H1 (cell line): ENCODE results near the gene GSTCD. TPM values are rescaled to one million over a fixed set of nuclear protein-coding genes. Genes with fewer than 3 reads are reported as not detected.

Experiments
- CTCF ChIA-PET: fragments of 300-600 bp; sonication (Branson Sonifier 250); formaldehyde crosslinking; loops from one replicate; lab custom pipeline; 2021; ENCODE audit not compliant: partially characterized antibody; lab: Charles Lee
- POLR2A ChIA-PET: fragments of 300-600 bp; sonication (Branson Sonifier 250); formaldehyde crosslinking; loops from one replicate; lab custom pipeline; 2021; ENCODE audit warnings: inconsistent platforms; ENCODE audit not compliant: partially characterized antibody; lab: Charles Lee
- DNase-seq, 2 experiments: peaks; one replicate each; pipeline versions ENCODE4 v3.0.0 to v3.0.0-alpha.2; 2010 to 2022; ENCODE audit warnings: low spot score in 2 of 2, low read depth in 1 of 2, mixed read lengths in 1 of 2
- FAIRE-seq: peaks from 2 replicates; lab custom pipeline; 2011; peaks lifted over from hg19 to GRCh38; lab: Jason Lieb, UNC
- H2AFZ ChIP-seq: 2 replicates; pipeline ENCODE4 v1.8.1; 2012; ENCODE audit warnings: low read length, inconsistent platforms
- H2AK5ac ChIP-seq: 2 replicates; pipeline ENCODE4 v1.6.1; 2013; ENCODE audit warnings: low read depth, low read length
- H2BK120ac ChIP-seq: replicated peaks from 2 replicates; pipeline ENCODE3; 2013; ENCODE audit warnings: low read depth, low read length, inconsistent platforms
- H2BK12ac ChIP-seq: 2 replicates; pipeline ENCODE4 v1.6.1; 2013; ENCODE audit warnings: low read depth, low read length
- H2BK15ac ChIP-seq: 2 replicates; pipeline ENCODE4 v1.6.1; 2013; ENCODE audit warnings: low read length
- H2BK20ac ChIP-seq: 2 replicates; pipeline ENCODE4 v1.6.1; 2013; ENCODE audit warnings: low read length
- H2BK5ac ChIP-seq: 2 replicates; pipeline ENCODE4 v1.6.1; 2013; ENCODE audit warnings: low read depth, low read length
- H3K14ac ChIP-seq: 2 replicates; pipeline ENCODE4 v1.6.1; 2013; ENCODE audit warnings: inconsistent platforms; ENCODE audit not compliant: insufficient read length
- H3K18ac ChIP-seq: 2 replicates; pipeline ENCODE4 v1.6.1; 2013; ENCODE audit warnings: low read length; ENCODE audit errors: extremely low read depth
- H3K23ac ChIP-seq: 2 replicates; pipeline ENCODE4 v1.6.1; 2013; ENCODE audit warnings: inconsistent platforms; ENCODE audit not compliant: insufficient read length
- H3K23me2 ChIP-seq: 2 replicates; pipeline ENCODE4 v1.6.1; 2013; ENCODE audit warnings: low read depth, low read length
- H3K27ac ChIP-seq: 2 replicates; pipeline ENCODE4 v1.6.1; 2011; ENCODE audit warnings: low read depth, low read length, inconsistent platforms
- H3K27me3 ChIP-seq, 4 experiments: replicated peaks in 1 of 4; 1 replicate in 1 of 4; 2 replicates in 3 of 4; pipeline versions ENCODE4 v1.6.1 to v1.8.1; 2011 to 2013; ENCODE audit warnings: low read length in 3 of 4, mild to moderate bottlenecking in 3 of 4, inconsistent platforms in 2 of 4, mixed read lengths in 2 of 4, moderate library complexity in 1 of 4; ENCODE audit not compliant: control insufficient read depth in 3 of 4, insufficient read depth in 3 of 4; ENCODE audit errors: extremely low read depth in 1 of 4
- H3K36me3 ChIP-seq, 4 experiments: 2 replicates each; pipeline versions ENCODE4 v1.6.1 to v1.8.1; 2011 to 2013; ENCODE audit warnings: mild to moderate bottlenecking in 4 of 4, low read length in 3 of 4, moderate library complexity in 2 of 4, control low read depth in 1 of 4, inconsistent platforms in 1 of 4; ENCODE audit not compliant: insufficient read depth in 4 of 4, control insufficient read depth in 2 of 4
- H3K4ac ChIP-seq: replicated peaks from 2 replicates; pipeline ENCODE3; 2013; ENCODE audit warnings: low read length, low read depth, mixed read lengths, inconsistent platforms; ENCODE audit not compliant: insufficient read length
- H3K4me1 ChIP-seq, 4 experiments: replicated peaks in 1 of 4; 1 replicate in 1 of 4; 2 replicates in 3 of 4; pipeline versions ENCODE4 v1.6.1 to v1.8.1; 2011 to 2013; ENCODE audit warnings: low read length in 3 of 4, inconsistent platforms in 2 of 4, mixed read lengths in 1 of 4; ENCODE audit not compliant: insufficient read depth in 4 of 4, control insufficient read depth in 3 of 4
- H3K4me2 ChIP-seq, 2 experiments: 2 replicates each; pipeline versions ENCODE4 v1.6.1 to v1.8.1; 2011 to 2013; ENCODE audit warnings: low read depth in 2 of 2, low read length in 2 of 2, control low read depth in 1 of 2, inconsistent platforms in 1 of 2, mild to moderate bottlenecking in 1 of 2; ENCODE audit not compliant: insufficient read depth in 1 of 2
- H3K4me3 ChIP-seq, 4 experiments: fragments of 200-600, 300-600 bp in 1 of 4; sonication (generic), shearing (Covaris generic), sonication (Bioruptor Twin) in 1 of 4; 2 replicates each; pipeline versions ENCODE4 v1.5.1 to v1.8.1; 2011 to 2016; ENCODE audit warnings: low read length in 4 of 4, low read depth in 3 of 4, control low read depth in 2 of 4, inconsistent platforms in 2 of 4, mild to moderate bottlenecking in 2 of 4, mixed read lengths in 1 of 4, moderate library complexity in 1 of 4; ENCODE audit not compliant: insufficient read depth in 2 of 4; ENCODE audit errors: extremely low read depth in 1 of 4
- H3K56ac ChIP-seq: replicated peaks from 2 replicates; pipeline ENCODE3; 2013; ENCODE audit warnings: low read depth, mild to moderate bottlenecking, mixed read lengths, low read length, inconsistent platforms; ENCODE audit not compliant: insufficient read length
- H3K79me1 ChIP-seq: 2 replicates; pipeline ENCODE4 v1.6.1; 2013; ENCODE audit warnings: low read depth, low read length, control low read depth
- H3K79me2 ChIP-seq, 2 experiments: 2 replicates each; pipeline versions ENCODE4 v1.6.1 to v1.8.1; 2012 to 2013; ENCODE audit warnings: low read length in 2 of 2, mild to moderate bottlenecking in 2 of 2, inconsistent platforms in 1 of 2; ENCODE audit not compliant: insufficient read depth in 2 of 2, control insufficient read depth in 1 of 2
- H3K9ac ChIP-seq, 4 experiments: replicated peaks in 1 of 4; 1 replicate in 1 of 4; 2 replicates in 3 of 4; pipeline versions ENCODE4 v1.6.1 to v1.8.1; 2011 to 2013; ENCODE audit warnings: low read depth in 3 of 4, low read length in 3 of 4, control low read depth in 2 of 4, mild to moderate bottlenecking in 2 of 4, moderate library complexity in 2 of 4, inconsistent platforms in 1 of 4; ENCODE audit errors: extremely low read depth in 1 of 4
- H3K9me3 ChIP-seq, 2 experiments: 2 replicates each; pipeline versions ENCODE4 v1.6.1 to v1.8.1; 2012 to 2013; ENCODE audit warnings: mild to moderate bottlenecking in 2 of 2, moderate library complexity in 2 of 2, control low read depth in 1 of 2, inconsistent platforms in 1 of 2, low read depth in 1 of 2, low read length in 1 of 2, mixed read lengths in 1 of 2; ENCODE audit not compliant: insufficient read depth in 2 of 2
- H4K20me1 ChIP-seq, 2 experiments: replicated peaks in 1 of 2; 2 replicates each; pipeline versions ENCODE3 to v1.8.1; 2011 to 2013; ENCODE audit warnings: inconsistent platforms in 2 of 2, low read length in 2 of 2, mild to moderate bottlenecking in 1 of 2; ENCODE audit not compliant: insufficient read depth in 2 of 2, control insufficient read depth in 1 of 2
- H4K5ac ChIP-seq: 2 replicates; pipeline ENCODE4 v1.6.1; 2013; ENCODE audit warnings: low read length, low read depth, mixed read lengths, inconsistent platforms; ENCODE audit not compliant: insufficient read length
- H4K8ac ChIP-seq: 2 replicates; pipeline ENCODE4 v1.8.0; 2013; ENCODE audit warnings: mild to moderate bottlenecking, moderate library complexity, low read length, inconsistent platforms; ENCODE audit not compliant: insufficient read depth; ENCODE audit errors: extremely low read depth
- H4K91ac ChIP-seq: replicated peaks from 2 replicates; pipeline ENCODE3; 2013; ENCODE audit warnings: low read length, mixed read lengths, inconsistent platforms; ENCODE audit not compliant: insufficient read length
- CEBPB ChIP-seq: IDR thresholded peaks from 2 replicates; pipeline ENCODE4 v1.6.1; 2012; ENCODE audit warnings: low read depth, low read length
- CHD2 ChIP-seq: IDR thresholded peaks from 2 replicates; pipeline ENCODE4 v1.6.1; 2012; ENCODE audit warnings: low read length, improper control_type of control experiment
- CREB1 ChIP-seq: IDR thresholded peaks from 2 replicates; pipeline ENCODE4 v1.6.1; 2012; ENCODE audit warnings: inconsistent platforms
- EP300 ChIP-seq, 2 experiments: IDR thresholded peaks; 1 replicate in 1 of 2; 2 replicates in 1 of 2; pipeline ENCODE4 v1.6.1; 2011 to 2012; ENCODE audit warnings: low read depth in 2 of 2, low read length in 2 of 2, mild to moderate bottlenecking in 2 of 2, borderline replicate concordance in 1 of 2, inconsistent platforms in 1 of 2, moderate library complexity in 1 of 2
- PHF8 ChIP-seq: fragments of 200-600 bp; sonication (generic); conservative IDR thresholded peaks from 2 replicates; pipeline ENCODE4 v1.7.1; 2012; ENCODE audit warnings: low read depth, mild to moderate bottlenecking, inconsistent platforms, low read length, moderate library complexity
- POLR2AphosphoS5 ChIP-seq: IDR thresholded peaks from 2 replicates; pipeline ENCODE4 v1.6.1; 2011; ENCODE audit warnings: low read depth, low read length
- RBBP5 ChIP-seq: IDR thresholded peaks from 2 replicates; pipeline ENCODE4 v1.7.1; 2012; ENCODE audit warnings: low read depth, mild to moderate bottlenecking, inconsistent platforms, low read length, moderate library complexity, borderline replicate concordance
- SP1 ChIP-seq: IDR thresholded peaks from 2 replicates; pipeline ENCODE4 v1.6.1; 2011; ENCODE audit warnings: low read depth, low read length
- SP4 ChIP-seq: IDR thresholded peaks from 2 replicates; pipeline ENCODE4 v1.6.1; 2012; ENCODE audit warnings: low read length, inconsistent platforms
- WGBS, 2 experiments: shearing (Covaris generic) in 1 of 2; methylation state at CpG; one replicate each; pipeline versions ENCODE4 v1.1.6 to v1.1.7; 2013 to 2015; ENCODE audit warnings: low lambda C conversion rate in 2 of 2, mixed read lengths in 2 of 2, inconsistent platforms in 1 of 2, low coverage in 1 of 2, missing lambda C conversion rate in 1 of 2; ENCODE audit not compliant: insufficient replicate concordance in 2 of 2, insufficient coverage in 1 of 2, insufficient read length in 1 of 2; ENCODE audit errors: extremely low coverage in 1 of 2, missing lambda C conversion rate in 1 of 2; 5-methylcytosine and 5-hydroxymethylcytosine counted together
- polyA plus RNA-seq, 7 experiments: library from polyadenylated mRNA; depleted of rRNA in 3 of 7; stranded (reverse) in 5 of 7; unstranded in 2 of 7; fragments of >200 nt in 5 of 7; fragments of 200-250 nt in 2 of 7; gene quantifications; 1 replicate in 5 of 7; 2 replicates in 1 of 7; 4 replicates in 1 of 7; pipeline versions ENCODE4 v1.2.1 to v1.2.3, GENCODE V29; 2011 to 2013; ENCODE audit warnings: missing spikeins in 2 of 7, mixed read lengths in 2 of 7
- total RNA-seq: library from RNA; stranded (reverse); fragmentation: NEBNext Ultra II Directional; extraction: Animal tissue kit (Norgen Biotek cat#: 25700); gene quantifications from 2 replicates; pipeline ENCODE4 v1.2.1, GENCODE V29; 2021
- TF ChIP-seq, protein P1 (sequence below): IDR thresholded peaks from 2 replicates; pipeline ENCODE4 v1.6.1; 2011; ENCODE audit warnings: low read length, improper control_type of control experiment

Gene GSTCD
- total and polyA plus RNA-seq, 2 of the 8 experiments (the other 6 are each of a cell fraction or from before 2014, with no cell fraction given): 8.5 to 24.6 TPM

DNA sequence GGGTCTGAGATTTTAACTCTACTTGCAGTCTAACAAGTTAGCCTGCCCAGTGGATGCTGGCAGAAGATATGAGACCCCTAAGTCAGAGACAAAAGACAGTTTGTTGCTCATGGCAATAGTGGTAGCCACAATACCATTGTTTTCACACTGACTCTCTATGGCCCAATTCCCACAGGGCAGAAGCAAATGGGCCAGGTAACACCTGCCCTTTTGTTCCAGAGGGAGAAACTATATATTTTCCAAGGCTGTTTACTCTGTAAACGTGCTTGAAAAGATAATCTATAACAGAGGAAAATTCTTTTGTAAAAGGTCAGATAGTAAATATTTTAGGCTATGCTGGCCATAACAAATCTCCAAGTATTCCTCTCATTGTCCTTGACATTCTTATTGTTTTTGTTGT lies 129.5 kb downstream of the GSTCD start:
- Histone ChIP-seq H3K79me2 (no peaks in the 10 kb centered on the region), H2AK5ac (no peak overlapping the region), H4K5ac (no peak overlapping the region), H3K27ac (no peak overlapping the region), H3K4me3 (no peak overlapping the region), H3K4ac (no peak overlapping the region)
- TF ChIP-seq CREB1 (no peak), POLR2AphosphoS5 (no peak), PHF8 (no peak), SP4 (no peak), CEBPB (no peak), CHD2 (no peak), EP300 (IDR thresholded peaks at IDR 0.05; ENCODE audit: borderline replicate concordance in 1 of 2, low read depth in 2 of 2, low read length in 2 of 2) (no peak), RBBP5 (no peak), SP1 (no peak)
- TF ChIP-seq, protein P1, sequence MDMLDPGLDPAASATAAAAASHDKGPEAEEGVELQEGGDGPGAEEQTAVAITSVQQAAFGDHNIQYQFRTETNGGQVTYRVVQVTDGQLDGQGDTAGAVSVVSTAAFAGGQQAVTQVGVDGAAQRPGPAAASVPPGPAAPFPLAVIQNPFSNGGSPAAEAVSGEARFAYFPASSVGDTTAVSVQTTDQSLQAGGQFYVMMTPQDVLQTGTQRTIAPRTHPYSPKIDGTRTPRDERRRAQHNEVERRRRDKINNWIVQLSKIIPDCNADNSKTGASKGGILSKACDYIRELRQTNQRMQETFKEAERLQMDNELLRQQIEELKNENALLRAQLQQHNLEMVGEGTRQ: no peak
- TF ChIP-seq, all 59 proteins: peak for 0
- Histone ChIP-seq H3K56ac (no peak overlapping the region), H3K4me1 (no peaks in the 10 kb centered on the region), H3K23me2 (no peaks in the 10 kb centered on the region), H4K8ac (no peak overlapping the region), H3K9me3 (no peaks in the 10 kb centered on the region; a peak in 1 of 4 replicates), H4K91ac (no peak overlapping the region), H3K36me3 (peaks cover 0 to 1% (median under 1%) of the 10 kb centered on the region in 4 experiments; a peak in 2 of 8 replicates), H2BK20ac (no peak overlapping the region), H2BK12ac (no peak overlapping the region), H3K23ac (no peak overlapping the region), H2AFZ (no peak overlapping the region), H4K20me1 (no peaks in the 10 kb centered on the region), H3K4me2 (no peak overlapping the region), H2BK15ac (no peak overlapping the region), H2BK120ac (no peak overlapping the region), H3K14ac (no peak overlapping the region), H3K27me3 (no peaks in the 10 kb centered on the region), H3K9ac (no peak overlapping the region), H3K18ac (no peak overlapping the region), H3K79me1 (no peaks in the 10 kb centered on the region), H2BK5ac (no peak overlapping the region)
- no peak for DNase-seq
- POLR2A ChIA-PET: no interaction called here
- 86% methylated on average over 1 of the region's 1 CpG; no CpG with 5 or more reads in 1 of the 2 experiments for WGBS, 2 experiments
- CTCF ChIA-PET: no interaction called here
- FAIRE-seq: no peak
